Epithelial cell of esophagus (primary cell): Measurements from ENCODE around the gene CORT.
"Not testable (repeated sequence)": the region's sequence is repeated elsewhere in the genome, so short reads cannot be mapped to it uniquely, and the experiment has no call there.

Experiments used
- DNase-seq: peaks from one replicate; pipeline ENCODE4 v3.0.0; 2010; ENCODE audit warnings: low read depth
- H3K4me3 ChIP-seq: 2 replicates; pipeline ENCODE4 v1.5.1; 2011; ENCODE audit warnings: mild to moderate bottlenecking, low read length, control low read depth
- CTCF ChIP-seq: IDR thresholded peaks from 2 replicates; pipeline ENCODE4 v1.5.1; 2011; ENCODE audit warnings: low read depth, mild to moderate bottlenecking, low read length, control low read depth, inconsistent platforms; ENCODE audit not compliant: insufficient read depth; ENCODE audit errors: missing control alignments

CORT gene

GRCh38 chr1:10450156-10450814 lies 454 bp downstream of the CORT start:
- no peak for DNase-seq
- H3K4me3 ChIP-seq = no peak overlapping the region
- TF ChIP-seq CTCF = no peak

- no peak overlapping the region for H3K4me3 ChIP-seq
- no peak for TF ChIP-seq CTCF
- no peak for DNase-seq
These were observed 1.0 kb downstream of the CORT start for GRCh38 chr1:10450836-10451235.

GRCh38 chr1:10451287-10451686 lies 1.5 kb downstream of the CORT start:
- no peak for TF ChIP-seq CTCF
- no peak for DNase-seq
- no peak overlapping the region for H3K4me3 ChIP-seq

GRCh38 chr1:10456048-10456447 lies 6.2 kb downstream of the CORT start:
- no peak for TF ChIP-seq CTCF
- no peak overlapping the region for H3K4me3 ChIP-seq
- no peak for DNase-seq

- no peak for TF ChIP-seq CTCF
- DNase-seq = peak; percentile 78
- H3K4me3 ChIP-seq = no peak overlapping the region
These were observed 6.8 kb downstream of the CORT start for GRCh38 chr1:10456661-10457060.

GRCh38 chr1:10457462-10457861 lies 7.6 kb downstream of the CORT start:
- not testable (repeated sequence) for H3K4me3 ChIP-seq, DNase-seq

- DNase-seq = no peak
- H3K4me3 ChIP-seq = no peak overlapping the region
- no peak for TF ChIP-seq CTCF
These were observed 8.0 kb downstream of the CORT start for GRCh38 chr1:10457875-10458274.
